HG02759 (cell line): Measurements from ENCODE around the gene SMIM38.
A peak's percentile ranks its signal among the peaks of the same experiment; 100 is the strongest.

Experiments used
- ATAC-seq: cut with Tn5 transposase; IDR thresholded peaks from one replicate; pipeline ENCODE4 v1.9.1; 2021; ENCODE audit warnings: mild to moderate bottlenecking, moderate library complexity; ENCODE audit not compliant: unreplicated experiment

The SMIM38 gene

GRCh38 chr11:69158301-69159149 lies 2.8 kb downstream of the SMIM38 start:
- no peak for ATAC-seq

DNA sequence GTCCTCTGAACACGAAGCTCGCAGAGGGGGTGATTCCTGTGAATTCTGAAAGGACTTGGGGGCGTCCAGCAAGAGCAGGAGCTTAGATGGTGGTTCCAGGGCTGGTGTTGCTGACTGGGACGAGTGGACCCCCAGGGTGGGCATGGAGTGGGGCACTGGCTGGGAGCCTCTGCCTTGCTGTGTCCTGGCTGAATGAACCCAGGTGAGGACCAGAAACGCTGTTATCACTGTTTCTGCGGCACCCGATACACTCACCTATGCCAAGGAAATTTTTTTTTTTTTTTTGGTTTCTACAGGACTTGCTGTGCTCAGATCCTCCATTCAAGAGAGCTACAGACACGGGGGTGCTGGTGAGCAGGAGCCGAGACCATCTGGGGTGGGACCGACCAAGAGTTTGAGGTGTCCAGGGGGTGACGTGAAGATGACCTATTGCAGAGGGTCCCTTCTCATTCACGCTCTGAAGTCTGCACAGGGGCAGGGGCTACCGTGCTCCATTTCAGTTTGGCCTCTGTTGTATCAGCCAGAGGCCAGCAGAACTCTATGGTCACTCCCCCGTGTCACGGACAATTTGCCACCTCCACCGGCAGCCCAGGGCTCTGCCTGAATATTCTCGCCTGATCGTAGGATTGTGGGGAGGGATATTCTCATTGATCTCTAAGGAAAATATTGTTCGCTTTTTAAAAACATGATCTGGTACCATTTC lies 3.6 kb downstream of the SMIM38 start:
- ATAC-seq = no peak

GRCh38 chr11:69160296-69161116 lies 4.8 kb downstream of the SMIM38 start:
- ATAC-seq = no peak

GRCh38 chr11:69161117-69161407 lies 5.3 kb downstream of the SMIM38 start:
- ATAC-seq = no peak

- no peak for ATAC-seq
Observed at GRCh38 chr11:69162505-69162904, 6.8 kb downstream of the SMIM38 start.

GRCh38 chr11:69163842-69164241 lies 8.1 kb downstream of the SMIM38 start:
- ATAC-seq = no peak

- ATAC-seq = no peak
Observed at GRCh38 chr11:69164824-69165223, 9.1 kb downstream of the SMIM38 start.

DNA sequence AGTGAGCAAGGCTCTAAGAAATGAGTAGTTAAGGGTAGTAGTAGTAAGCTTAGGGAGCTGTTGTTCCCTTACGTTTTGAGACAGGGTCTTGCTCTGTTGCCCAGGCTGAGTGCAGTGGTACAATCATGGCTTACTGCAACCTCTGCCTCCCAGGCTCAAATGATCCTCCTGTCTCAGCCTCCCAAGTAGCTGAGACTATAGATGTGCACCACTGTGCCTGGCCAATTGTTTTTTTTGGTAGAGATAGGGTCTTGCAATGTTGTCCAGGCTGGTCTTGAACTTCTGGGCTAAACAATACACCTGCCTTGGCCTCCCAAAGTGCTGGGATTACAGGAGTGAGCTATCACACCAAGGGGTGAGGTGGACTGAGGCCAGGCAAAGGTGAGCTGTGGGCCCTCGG lies 10.0 kb downstream of the SMIM38 start:
- no peak for ATAC-seq

DNA sequence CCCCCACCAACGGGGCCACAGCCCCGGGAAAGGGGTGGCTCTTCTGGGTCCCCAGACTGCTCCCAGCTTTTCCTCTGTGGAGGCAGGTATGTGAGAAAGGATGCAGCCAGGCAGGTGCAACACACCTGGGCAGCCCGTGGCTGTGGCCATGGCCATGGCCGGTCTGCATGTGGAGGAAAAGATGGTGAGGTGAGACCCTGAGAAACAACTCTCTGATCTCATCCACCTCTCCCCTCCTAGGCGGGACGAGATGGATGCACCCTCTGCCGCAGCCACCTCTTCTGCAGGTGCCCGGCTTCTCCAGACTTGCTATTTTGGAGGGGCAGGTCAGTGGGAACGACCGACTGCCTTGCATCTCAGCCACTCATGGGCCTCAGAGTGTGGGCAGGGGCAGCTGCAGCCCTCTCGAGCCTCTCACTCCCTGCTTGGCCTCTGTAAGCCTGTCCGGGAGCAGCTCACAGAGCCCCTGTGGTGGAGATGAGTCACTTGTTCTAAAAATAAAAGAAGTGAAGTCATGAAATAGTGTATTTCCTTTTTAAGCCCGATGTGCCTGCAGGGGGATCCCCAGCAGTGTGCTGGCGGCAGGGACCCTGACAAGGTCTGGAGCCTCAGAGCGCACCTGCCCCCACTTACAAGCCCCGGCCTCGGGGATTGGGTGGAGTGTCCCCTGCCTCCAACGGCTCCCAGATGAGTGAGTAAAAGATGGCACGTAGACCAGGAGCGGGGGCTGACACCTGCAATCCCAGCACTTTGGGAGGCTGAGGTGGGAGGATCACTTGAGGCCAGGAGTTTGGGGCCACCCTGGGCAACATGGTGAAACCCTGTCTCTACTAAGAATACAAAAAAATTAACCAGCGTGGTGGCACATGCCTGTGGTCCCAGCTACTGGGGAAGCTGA lies 10.7 kb downstream of the SMIM38 start:
- ATAC-seq = peak; percentile 93

DNA sequence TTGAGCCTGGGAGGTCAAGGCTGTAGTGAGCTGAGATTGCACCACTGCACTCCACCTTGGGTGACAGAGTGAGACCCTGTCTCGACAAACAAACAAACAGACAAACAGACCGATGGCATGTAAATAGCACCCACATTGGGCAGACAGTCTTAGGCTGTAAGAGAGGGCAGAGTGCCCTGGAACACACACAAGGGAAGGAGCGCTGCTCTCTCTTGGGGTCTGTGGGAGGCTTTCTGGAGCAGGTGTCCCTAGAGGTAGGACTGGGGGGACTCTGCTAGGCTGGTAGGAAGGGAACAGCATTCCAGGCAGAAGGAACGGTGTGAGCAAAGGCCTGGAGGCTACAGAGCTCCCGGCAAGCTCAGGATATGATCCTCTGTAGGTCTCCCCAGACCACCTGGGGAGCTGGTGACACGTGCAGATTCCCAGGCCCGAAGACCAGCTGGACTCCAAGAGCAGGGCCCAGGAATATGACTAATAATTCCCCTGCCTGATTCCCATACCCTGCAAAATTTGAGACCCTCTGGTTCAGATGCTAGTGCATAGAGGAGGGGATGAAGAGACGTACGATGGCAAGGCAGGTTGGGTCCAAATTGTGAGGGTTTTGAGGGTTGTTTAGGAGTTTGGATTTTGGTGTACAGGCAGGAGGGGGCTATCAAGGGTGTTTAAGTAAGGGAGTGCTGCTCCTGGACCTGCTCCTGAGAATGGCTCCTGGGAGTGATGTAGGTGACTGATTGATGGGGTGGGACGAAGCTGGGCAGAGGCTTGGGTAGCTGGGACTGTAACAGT lies 11.6 kb downstream of the SMIM38 start:
- ATAC-seq = no peak

DNA sequence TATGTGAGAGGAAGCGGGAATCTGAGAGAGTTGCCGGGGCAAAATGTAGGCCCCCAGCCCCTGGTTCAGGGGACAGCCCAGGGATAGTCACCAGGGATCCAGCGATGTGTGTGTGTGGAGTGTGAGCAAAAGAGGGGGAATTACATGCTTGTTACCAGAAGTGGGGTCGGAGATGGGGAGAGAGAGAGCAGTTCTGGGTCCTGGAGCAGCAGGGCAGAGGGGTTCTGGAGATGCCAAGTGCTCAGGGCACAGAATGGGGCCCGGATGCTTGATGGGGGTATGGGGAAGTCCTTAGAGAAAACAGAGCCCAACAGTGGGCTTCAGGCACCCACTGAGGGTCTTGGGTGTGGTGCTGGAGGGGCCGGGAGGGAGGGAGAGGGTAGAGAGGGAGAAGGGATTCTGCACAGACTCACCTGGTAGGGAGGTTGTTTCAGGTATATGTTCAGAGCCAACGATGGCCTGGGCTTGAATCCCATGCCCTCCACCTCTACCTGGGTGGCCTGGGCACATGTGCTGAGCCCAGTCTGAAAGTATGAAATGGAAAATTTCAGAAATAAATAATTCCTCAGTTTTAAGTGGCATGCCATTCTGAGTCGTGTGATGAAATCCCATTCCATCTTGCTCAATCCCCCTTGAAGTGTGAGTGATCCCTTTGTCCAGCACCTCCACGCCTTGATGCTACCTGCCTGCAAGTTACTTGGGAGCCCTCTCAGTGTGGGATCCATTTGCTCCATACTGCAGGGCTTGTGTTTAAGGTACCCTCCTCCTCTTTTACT lies 12.4 kb downstream of the SMIM38 start:
- no peak for ATAC-seq

DNA sequence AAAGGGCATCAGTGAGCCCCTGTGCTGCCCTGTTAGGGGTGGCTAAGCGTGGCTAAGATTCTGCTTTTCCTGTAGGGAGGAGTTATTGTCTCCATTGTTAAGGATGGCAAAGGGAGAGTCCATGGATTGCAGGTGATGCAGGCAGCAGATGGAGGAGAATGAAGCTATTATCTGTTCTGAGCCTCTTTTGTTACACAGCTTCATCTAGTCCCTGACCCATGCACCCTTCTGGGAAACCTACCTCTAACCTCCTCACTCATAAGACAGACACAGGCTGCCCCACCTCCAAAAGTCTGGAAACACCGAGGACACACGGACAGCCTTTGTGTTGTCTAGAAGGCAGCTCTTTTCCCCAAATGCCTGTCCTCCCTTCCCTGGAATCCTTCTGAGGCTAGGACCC lies 13.7 kb downstream of the SMIM38 start:
- no peak for ATAC-seq

DNA sequence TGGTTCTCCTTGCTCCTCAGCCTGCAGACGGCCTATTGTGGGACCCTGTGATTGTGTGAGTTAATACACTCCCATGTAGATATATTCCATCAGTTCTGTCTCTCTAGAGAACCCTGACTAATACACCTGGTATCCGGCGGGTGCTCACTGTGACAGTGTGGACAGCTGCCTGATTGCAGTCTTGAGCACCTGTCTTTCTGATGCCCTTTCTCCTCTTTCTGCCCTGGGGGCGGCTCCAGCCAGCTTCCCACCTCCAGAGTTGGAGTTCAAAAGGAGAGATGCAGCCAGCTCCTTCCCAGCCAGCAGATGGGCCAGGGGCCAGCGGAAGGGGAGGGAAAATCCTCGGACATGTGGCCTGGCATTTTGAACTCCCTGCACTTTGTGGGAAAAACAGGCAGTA lies 15.0 kb downstream of the SMIM38 start:
- no peak for ATAC-seq

DNA sequence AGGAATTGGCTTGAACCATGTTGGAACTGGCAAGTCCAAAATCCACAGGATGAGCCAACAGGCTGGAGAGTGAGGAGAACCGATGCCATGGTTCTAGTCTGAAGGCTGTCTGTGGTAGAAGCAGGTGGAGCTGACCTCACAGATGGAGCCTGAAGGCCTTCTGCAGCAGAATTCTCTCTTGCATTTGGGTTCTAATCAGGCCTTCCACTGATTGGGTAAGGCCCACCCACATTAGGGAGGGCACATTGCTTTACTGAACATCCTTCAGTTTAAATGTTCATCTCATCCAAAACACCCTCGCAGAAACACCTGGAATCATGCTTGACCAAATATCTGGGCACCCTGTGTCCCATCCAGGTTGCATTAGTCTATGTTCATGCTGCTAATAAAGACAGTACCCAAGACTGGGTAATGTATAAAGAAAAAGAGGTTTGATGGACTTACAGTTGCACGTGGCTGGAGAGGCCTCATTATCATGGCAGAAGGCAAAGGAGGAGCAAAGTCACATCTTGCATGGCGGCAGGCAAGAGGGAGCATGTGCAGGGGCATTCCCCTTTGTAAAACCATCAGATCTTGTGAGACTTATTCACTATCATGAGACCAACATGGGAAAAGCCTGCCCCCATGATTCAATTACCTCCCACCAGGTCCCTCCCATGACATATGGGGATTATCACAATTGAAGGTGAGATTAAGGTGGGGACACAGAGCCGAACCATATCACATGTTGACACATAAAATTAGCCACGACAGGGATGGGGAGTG lies 15.9 kb downstream of the SMIM38 start:
- no peak for ATAC-seq

- ATAC-seq = no peak
Observed at GRCh38 chr11:69172674-69173073, 16.9 kb downstream of the SMIM38 start.

- ATAC-seq = no peak
Observed at GRCh38 chr11:69173331-69173730, 17.6 kb downstream of the SMIM38 start.

GRCh38 chr11:69173925-69174581 lies 18.3 kb downstream of the SMIM38 start:
- no peak for ATAC-seq

DNA sequence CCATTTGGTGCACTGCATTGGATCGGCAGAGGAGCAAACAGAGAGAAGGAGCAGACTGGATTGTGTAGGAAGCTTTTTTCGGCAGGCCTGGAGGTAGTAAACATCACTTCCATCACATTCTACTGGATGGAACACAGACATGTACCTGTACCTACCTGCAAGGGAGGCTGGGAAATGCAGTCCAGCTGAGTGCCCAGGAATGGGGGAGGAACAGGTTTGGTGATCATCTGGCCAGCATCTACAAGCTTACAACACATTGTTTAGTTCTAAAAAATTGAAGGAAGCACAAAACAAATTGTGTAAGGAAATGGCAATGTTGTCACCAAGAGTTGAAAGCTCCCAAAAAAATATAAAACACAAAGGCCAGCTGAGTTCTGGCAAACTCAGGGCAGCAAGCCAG lies 19.1 kb downstream of the SMIM38 start:
- no peak for ATAC-seq
